Peyer's patch (tissue), 4 donors: Measurements from ENCODE around the gene MYCN. TPM values are rescaled to one million over a fixed set of nuclear protein-coding genes. Genes with fewer than 3 reads are reported as not detected.

Experiments
- DNase-seq, 3 donors: peaks; one replicate each; pipeline ENCODE4 v3.0.0-alpha.2; 2017 to 2019
- H3K27ac ChIP-seq, 4 donors: fragments of 200-600 bp; sonication (generic); one replicate each; pipeline ENCODE4 v1.5.1; 2016 to 2019
- H3K27me3 ChIP-seq, 2 donors: fragments of 200-600 bp; sonication (generic); one replicate each; pipeline ENCODE4 v1.5.1; 2019
- H3K36me3 ChIP-seq, 3 donors: fragments of 200-600 bp; sonication (generic); one replicate each; pipeline ENCODE4 v1.5.1; 2016 to 2019
- H3K4me1 ChIP-seq, 4 donors: fragments of 200-600 bp; sonication (generic); one replicate each; pipeline ENCODE4 v1.5.1; 2016 to 2019
- H3K4me3 ChIP-seq, 4 donors: fragments of 200-600 bp; sonication (generic); 1 replicate in 3 of 4; 2 replicates in 1 of 4; pipeline ENCODE4 v1.5.1; 2016 to 2019; ENCODE audit warnings: mild to moderate bottlenecking in 1 of 4
- H3K9me3 ChIP-seq, 4 donors: fragments of 200-600 bp; sonication (generic); one replicate each; pipeline ENCODE4 v1.5.1; 2016 to 2019; ENCODE audit warnings: mild to moderate bottlenecking in 1 of 4
- POLR2A ChIP-seq, 2 donors: fragments of 450-650 bp; IDR thresholded peaks; one replicate each; pipeline ENCODE4 v1.5.1; 2017; ENCODE audit warnings: antibody characterized with exemption in 2 of 2, mild to moderate bottlenecking in 2 of 2, moderate library complexity in 2 of 2
- total RNA-seq, 4 donors: library from RNA; depleted of rRNA; stranded (reverse); fragments of >200 nt; gene quantifications; one replicate each; pipeline ENCODE4 v1.1.0, GENCODE V29; 2016
- TF ChIP-seq, protein P1 (sequence below), 6 experiments: fragments of 450-650 bp in 4 of 6; fragments of 200-600 bp in 2 of 6; sonication (generic) in 1 of 6; IDR thresholded peaks; one replicate each; pipeline ENCODE4 v1.5.1; 2017 to 2019; ENCODE audit warnings: antibody characterized with exemption in 6 of 6, mild to moderate bottlenecking in 3 of 6, moderate library complexity in 1 of 6

The MYCN gene
- total RNA-seq, 4 donors from 2014 or later, result 0.94 to 5.0 (median 3.3) TPM

GRCh38 chr2:15989559-15989958 is 49.2 kb downstream of the MYCN start:
- H3K4me1 ChIP-seq, result no peaks in the 10 kb centered on the region
- no peaks in the 10 kb centered on the region for H3K9me3 ChIP-seq
- TF ChIP-seq POLR2A (IDR thresholded peaks at IDR 0.05), result no peak
- TF ChIP-seq, protein P1, sequence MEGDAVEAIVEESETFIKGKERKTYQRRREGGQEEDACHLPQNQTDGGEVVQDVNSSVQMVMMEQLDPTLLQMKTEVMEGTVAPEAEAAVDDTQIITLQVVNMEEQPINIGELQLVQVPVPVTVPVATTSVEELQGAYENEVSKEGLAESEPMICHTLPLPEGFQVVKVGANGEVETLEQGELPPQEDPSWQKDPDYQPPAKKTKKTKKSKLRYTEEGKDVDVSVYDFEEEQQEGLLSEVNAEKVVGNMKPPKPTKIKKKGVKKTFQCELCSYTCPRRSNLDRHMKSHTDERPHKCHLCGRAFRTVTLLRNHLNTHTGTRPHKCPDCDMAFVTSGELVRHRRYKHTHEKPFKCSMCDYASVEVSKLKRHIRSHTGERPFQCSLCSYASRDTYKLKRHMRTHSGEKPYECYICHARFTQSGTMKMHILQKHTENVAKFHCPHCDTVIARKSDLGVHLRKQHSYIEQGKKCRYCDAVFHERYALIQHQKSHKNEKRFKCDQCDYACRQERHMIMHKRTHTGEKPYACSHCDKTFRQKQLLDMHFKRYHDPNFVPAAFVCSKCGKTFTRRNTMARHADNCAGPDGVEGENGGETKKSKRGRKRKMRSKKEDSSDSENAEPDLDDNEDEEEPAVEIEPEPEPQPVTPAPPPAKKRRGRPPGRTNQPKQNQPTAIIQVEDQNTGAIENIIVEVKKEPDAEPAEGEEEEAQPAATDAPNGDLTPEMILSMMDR (IDR thresholded peaks at IDR 0.05), result no peak
- DNase-seq, result no peak
- no peak overlapping the region for H3K27ac ChIP-seq
- H3K4me3 ChIP-seq, result no peak overlapping the region
- no peaks in the 10 kb centered on the region for H3K36me3 ChIP-seq
- H3K27me3 ChIP-seq, result no peaks in the 10 kb centered on the region

- H3K27ac ChIP-seq, result no peak overlapping the region
- no peak for DNase-seq
- TF ChIP-seq POLR2A (IDR thresholded peaks at IDR 0.05), result no peak
- TF ChIP-seq, protein P1 (IDR thresholded peaks at IDR 0.05), result no peak
- H3K9me3 ChIP-seq, result no peaks in the 10 kb centered on the region
- no peaks in the 10 kb centered on the region for H3K27me3 ChIP-seq
- H3K36me3 ChIP-seq, result no peaks in the 10 kb centered on the region
- H3K4me3 ChIP-seq, result no peak overlapping the region
- H3K4me1 ChIP-seq, result no peaks in the 10 kb centered on the region
Observed at GRCh38 chr2:15990151-15991101, 50.1 kb downstream of the MYCN start.

DNA sequence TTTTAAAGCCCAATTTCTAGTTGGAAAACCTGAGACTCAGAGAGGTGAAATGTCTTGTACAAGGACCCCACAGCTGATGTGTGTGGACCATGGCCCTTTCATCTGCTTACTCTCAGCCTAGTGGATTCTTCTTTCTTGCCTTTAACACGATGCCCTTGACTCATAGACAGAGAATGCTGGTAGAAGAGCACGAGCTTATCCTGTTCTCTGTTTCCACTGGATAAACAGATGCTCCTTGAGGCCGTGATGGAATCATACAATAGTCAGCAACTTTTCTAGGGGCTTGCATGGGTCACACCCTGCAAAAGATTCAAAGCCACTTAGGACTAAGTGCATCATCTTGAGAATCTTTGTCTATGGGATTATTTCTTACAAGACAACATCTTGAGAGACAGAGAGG is 50.9 kb downstream of the MYCN start:
- no peaks in the 10 kb centered on the region for H3K4me1 ChIP-seq
- no peaks in the 10 kb centered on the region for H3K27me3 ChIP-seq
- no peaks in the 10 kb centered on the region for H3K9me3 ChIP-seq
- TF ChIP-seq, protein P1 (IDR thresholded peaks at IDR 0.05), result no peak
- TF ChIP-seq POLR2A (IDR thresholded peaks at IDR 0.05), result no peak
- no peak overlapping the region for H3K27ac ChIP-seq
- no peaks in the 10 kb centered on the region for H3K36me3 ChIP-seq
- H3K4me3 ChIP-seq, result no peak overlapping the region
- no peak for DNase-seq

GRCh38 chr2:15992457-15993231 is 52.3 kb downstream of the MYCN start:
- H3K27me3 ChIP-seq, result no peaks in the 10 kb centered on the region
- H3K9me3 ChIP-seq, result no peaks in the 10 kb centered on the region
- no peak for DNase-seq
- TF ChIP-seq, protein P1 (IDR thresholded peaks at IDR 0.05), result no peak
- TF ChIP-seq POLR2A (IDR thresholded peaks at IDR 0.05), result no peak
- no peak overlapping the region for H3K4me3 ChIP-seq
- H3K36me3 ChIP-seq, result no peaks in the 10 kb centered on the region
- H3K27ac ChIP-seq, result no peak overlapping the region
- no peaks in the 10 kb centered on the region for H3K4me1 ChIP-seq

DNA sequence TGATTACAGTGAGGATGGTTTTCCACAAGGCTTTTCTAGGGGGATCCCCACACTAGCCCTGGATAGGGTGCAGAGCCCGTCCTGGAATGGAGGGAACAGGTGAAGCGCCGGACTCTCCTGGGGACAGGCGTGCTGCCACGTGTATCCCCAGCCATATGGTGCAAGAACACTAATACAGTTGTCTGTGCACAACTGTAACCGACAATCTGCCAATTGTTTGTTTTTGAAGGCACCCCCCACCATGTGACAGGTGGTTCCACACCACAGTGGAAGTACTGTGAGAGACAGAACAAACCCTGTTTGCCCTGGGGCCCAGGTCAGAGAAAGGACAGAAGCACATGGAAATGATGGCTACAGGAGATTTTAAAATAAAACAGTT is 52.9 kb downstream of the MYCN start:
- Histone ChIP-seq H3K27ac (no peak overlapping the region), H3K27me3 (no peaks in the 10 kb centered on the region), H3K4me3 (no peak overlapping the region), H3K4me1 (no peaks in the 10 kb centered on the region), H3K9me3 (no peaks in the 10 kb centered on the region), H3K36me3 (no peaks in the 10 kb centered on the region)
- no peak for DNase-seq
- TF ChIP-seq, protein P1 (IDR thresholded peaks at IDR 0.05), result no peak
- TF ChIP-seq POLR2A (IDR thresholded peaks at IDR 0.05), result no peak
